WTC11 (cell line): Measurements from ENCODE around the gene XPNPEP1.

Experiments used
- ATF1 ChIP-seq: sonication (generic); formaldehyde crosslinking; IDR thresholded peaks from 2 replicates; pipeline ENCODE4 v1.8.1; 2023; ENCODE audit warnings: mild to moderate bottlenecking, moderate library complexity, missing genetic modification reagents
- KAT7 ChIP-seq: sonication (generic); formaldehyde crosslinking; IDR thresholded peaks from 2 replicates; pipeline ENCODE4 v1.8.1; 2023; ENCODE audit warnings: missing genetic modification reagents, mild to moderate bottlenecking, borderline replicate concordance
- SOX15 ChIP-seq: fragments of 250-450 bp; sonication (Bioruptor Pico); IDR thresholded peaks from 2 replicates; pipeline ENCODE4 v1.9.0; 2021; ENCODE audit warnings: mild to moderate bottlenecking
- ZNF416 ChIP-seq: fragments of 250-450 bp; sonication (Bioruptor Pico); IDR thresholded peaks from 2 replicates; pipeline ENCODE4 v1.9.0; 2021; ENCODE audit warnings: mild to moderate bottlenecking, inconsistent platforms
- TF ChIP-seq, protein P1 (sequence below): fragments of 200-600 bp; IDR thresholded peaks from 2 replicates; pipeline ENCODE4 v1.8.0; 2022; ENCODE audit warnings: antibody characterized with exemption
- TF ChIP-seq, protein P2 (sequence below): fragments of 250-450 bp; sonication (Bioruptor Pico); IDR thresholded peaks from 2 replicates; pipeline ENCODE4 v1.9.0; 2021; ENCODE audit warnings: mild to moderate bottlenecking
- TF ChIP-seq, protein P3 (sequence below): sonication (generic); formaldehyde crosslinking; IDR thresholded peaks from 2 replicates; pipeline ENCODE4 v1.8.0; 2022; ENCODE audit warnings: mild to moderate bottlenecking, missing genetic modification reagents
- TF ChIP-seq, protein P4 (sequence below): sonication (generic); formaldehyde crosslinking; IDR thresholded peaks from 2 replicates; pipeline ENCODE4 v1.8.1; 2022; ENCODE audit warnings: low read depth, missing genetic modification reagents, borderline replicate concordance

DNA sequence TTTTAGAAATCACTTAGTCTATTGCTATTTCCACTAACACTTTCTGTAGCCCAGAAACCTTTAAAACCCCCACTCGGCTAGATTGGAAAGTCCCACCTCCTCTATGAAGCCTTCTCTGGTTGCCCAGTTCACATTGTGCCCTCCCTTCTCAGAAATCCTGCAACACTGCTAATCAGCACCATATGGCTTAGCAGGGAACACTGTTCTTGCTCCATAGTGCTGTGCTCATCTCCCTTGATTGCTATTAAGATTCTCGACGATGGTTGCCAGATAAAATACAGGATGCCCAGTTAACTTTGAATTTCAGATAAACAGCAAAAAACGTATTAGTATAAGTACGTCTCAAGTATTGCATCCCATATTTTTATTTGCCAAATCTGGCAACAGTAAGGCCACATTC is 40.1 kb upstream of the XPNPEP1 start:
- TF ChIP-seq, protein P1, sequence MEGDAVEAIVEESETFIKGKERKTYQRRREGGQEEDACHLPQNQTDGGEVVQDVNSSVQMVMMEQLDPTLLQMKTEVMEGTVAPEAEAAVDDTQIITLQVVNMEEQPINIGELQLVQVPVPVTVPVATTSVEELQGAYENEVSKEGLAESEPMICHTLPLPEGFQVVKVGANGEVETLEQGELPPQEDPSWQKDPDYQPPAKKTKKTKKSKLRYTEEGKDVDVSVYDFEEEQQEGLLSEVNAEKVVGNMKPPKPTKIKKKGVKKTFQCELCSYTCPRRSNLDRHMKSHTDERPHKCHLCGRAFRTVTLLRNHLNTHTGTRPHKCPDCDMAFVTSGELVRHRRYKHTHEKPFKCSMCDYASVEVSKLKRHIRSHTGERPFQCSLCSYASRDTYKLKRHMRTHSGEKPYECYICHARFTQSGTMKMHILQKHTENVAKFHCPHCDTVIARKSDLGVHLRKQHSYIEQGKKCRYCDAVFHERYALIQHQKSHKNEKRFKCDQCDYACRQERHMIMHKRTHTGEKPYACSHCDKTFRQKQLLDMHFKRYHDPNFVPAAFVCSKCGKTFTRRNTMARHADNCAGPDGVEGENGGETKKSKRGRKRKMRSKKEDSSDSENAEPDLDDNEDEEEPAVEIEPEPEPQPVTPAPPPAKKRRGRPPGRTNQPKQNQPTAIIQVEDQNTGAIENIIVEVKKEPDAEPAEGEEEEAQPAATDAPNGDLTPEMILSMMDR = no peak
- TF ChIP-seq SOX15 (CRISPR knock-in tag) = no peak
- TF ChIP-seq, protein P2, sequence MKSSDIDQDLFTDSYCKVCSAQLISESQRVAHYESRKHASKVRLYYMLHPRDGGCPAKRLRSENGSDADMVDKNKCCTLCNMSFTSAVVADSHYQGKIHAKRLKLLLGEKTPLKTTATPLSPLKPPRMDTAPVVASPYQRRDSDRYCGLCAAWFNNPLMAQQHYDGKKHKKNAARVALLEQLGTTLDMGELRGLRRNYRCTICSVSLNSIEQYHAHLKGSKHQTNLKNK (CRISPR knock-in tag) = no peak
- TF ChIP-seq ZNF416 (CRISPR knock-in tag) = no peak
- TF ChIP-seq, protein P3, sequence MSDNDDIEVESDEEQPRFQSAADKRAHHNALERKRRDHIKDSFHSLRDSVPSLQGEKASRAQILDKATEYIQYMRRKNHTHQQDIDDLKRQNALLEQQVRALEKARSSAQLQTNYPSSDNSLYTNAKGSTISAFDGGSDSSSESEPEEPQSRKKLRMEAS (CRISPR knock-in tag) = no peak
- TF ChIP-seq ATF1 (CRISPR knock-in tag) = no peak
- TF ChIP-seq, protein P4, sequence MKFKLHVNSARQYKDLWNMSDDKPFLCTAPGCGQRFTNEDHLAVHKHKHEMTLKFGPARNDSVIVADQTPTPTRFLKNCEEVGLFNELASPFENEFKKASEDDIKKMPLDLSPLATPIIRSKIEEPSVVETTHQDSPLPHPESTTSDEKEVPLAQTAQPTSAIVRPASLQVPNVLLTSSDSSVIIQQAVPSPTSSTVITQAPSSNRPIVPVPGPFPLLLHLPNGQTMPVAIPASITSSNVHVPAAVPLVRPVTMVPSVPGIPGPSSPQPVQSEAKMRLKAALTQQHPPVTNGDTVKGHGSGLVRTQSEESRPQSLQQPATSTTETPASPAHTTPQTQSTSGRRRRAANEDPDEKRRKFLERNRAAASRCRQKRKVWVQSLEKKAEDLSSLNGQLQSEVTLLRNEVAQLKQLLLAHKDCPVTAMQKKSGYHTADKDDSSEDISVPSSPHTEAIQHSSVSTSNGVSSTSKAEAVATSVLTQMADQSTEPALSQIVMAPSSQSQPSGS (CRISPR knock-in tag) = no peak
- TF ChIP-seq KAT7 (CRISPR knock-in tag) = no peak
